ENCODE measurements around the gene SECTM1. TPM values are rescaled to one million over a fixed set of nuclear protein-coding genes. Genes with fewer than 3 reads are reported as not detected.

The SECTM1 gene
- total and polyA plus RNA-seq, 9 of the 15 experiments (the other 6 are each of a cell fraction or from before 2014, with no cell fraction given), result 0.11 to 0.46 (median 0.18) TPM; not detected in 6

- no peak for TF ChIP-seq KLF10 (CRISPR knock-in tag; IDR thresholded peaks at IDR 0.05)
- no peak for TF ChIP-seq XRCC4 (IDR thresholded peaks at IDR 0.05; ENCODE audit: extremely low read depth, insufficient read depth, insufficient read length)
- TF ChIP-seq CC2D1A (IDR thresholded peaks at IDR 0.05), result no peak
- TF ChIP-seq KLF13 (tag; IDR thresholded peaks at IDR 0.05; ENCODE audit: borderline replicate concordance, low read depth), result no peak
- no peak for TF ChIP-seq NELFE (IDR thresholded peaks at IDR 0.05; ENCODE audit: insufficient read depth, insufficient read length)
- TF ChIP-seq, protein P1, sequence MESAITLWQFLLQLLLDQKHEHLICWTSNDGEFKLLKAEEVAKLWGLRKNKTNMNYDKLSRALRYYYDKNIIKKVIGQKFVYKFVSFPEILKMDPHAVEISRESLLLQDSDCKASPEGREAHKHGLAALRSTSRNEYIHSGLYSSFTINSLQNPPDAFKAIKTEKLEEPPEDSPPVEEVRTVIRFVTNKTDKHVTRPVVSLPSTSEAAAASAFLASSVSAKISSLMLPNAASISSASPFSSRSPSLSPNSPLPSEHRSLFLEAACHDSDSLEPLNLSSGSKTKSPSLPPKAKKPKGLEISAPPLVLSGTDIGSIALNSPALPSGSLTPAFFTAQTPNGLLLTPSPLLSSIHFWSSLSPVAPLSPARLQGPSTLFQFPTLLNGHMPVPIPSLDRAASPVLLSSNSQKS (CRISPR knock-in tag; IDR thresholded peaks at IDR 0.05), result no peak
- no peak for TF ChIP-seq TGIF2 (CRISPR knock-in tag; IDR thresholded peaks at IDR 0.05)
- no peak for TF ChIP-seq ZNF232 (CRISPR knock-in tag; IDR thresholded peaks at IDR 0.05)
- TF ChIP-seq MGA (IDR thresholded peaks at IDR 0.05), result peak; percentile 99
- TF ChIP-seq U2AF1 (optimal IDR thresholded peaks at IDR 0.05; ENCODE audit: low read depth, low read length), result no peak
- TF ChIP-seq ZNF668 (CRISPR knock-in tag; IDR thresholded peaks at IDR 0.05), result no peak
- peak; percentile 94 for TF ChIP-seq SETDB1 (IDR thresholded peaks at IDR 0.05; ENCODE audit: low read length)
- peak; percentile 92 for TF ChIP-seq RNF2 (IDR thresholded peaks at IDR 0.05)
- TF ChIP-seq MAFG (tag; conservative IDR thresholded peaks at IDR 0.05), result no peak
- TF ChIP-seq ZSCAN32 (CRISPR knock-in tag; IDR thresholded peaks at IDR 0.05), result no peak
These were observed 45.4 kb downstream of the SECTM1 start (continued) for GRCh38 chr17:82287868-82288801.
